ENCODE results near the gene TSC2. TPM values are rescaled to one million over a fixed set of nuclear protein-coding genes. Genes with fewer than 3 reads are reported as not detected.

The TSC2 gene
- total RNA-seq, 1 donor from 2014 or later = 194 TPM

DNA sequence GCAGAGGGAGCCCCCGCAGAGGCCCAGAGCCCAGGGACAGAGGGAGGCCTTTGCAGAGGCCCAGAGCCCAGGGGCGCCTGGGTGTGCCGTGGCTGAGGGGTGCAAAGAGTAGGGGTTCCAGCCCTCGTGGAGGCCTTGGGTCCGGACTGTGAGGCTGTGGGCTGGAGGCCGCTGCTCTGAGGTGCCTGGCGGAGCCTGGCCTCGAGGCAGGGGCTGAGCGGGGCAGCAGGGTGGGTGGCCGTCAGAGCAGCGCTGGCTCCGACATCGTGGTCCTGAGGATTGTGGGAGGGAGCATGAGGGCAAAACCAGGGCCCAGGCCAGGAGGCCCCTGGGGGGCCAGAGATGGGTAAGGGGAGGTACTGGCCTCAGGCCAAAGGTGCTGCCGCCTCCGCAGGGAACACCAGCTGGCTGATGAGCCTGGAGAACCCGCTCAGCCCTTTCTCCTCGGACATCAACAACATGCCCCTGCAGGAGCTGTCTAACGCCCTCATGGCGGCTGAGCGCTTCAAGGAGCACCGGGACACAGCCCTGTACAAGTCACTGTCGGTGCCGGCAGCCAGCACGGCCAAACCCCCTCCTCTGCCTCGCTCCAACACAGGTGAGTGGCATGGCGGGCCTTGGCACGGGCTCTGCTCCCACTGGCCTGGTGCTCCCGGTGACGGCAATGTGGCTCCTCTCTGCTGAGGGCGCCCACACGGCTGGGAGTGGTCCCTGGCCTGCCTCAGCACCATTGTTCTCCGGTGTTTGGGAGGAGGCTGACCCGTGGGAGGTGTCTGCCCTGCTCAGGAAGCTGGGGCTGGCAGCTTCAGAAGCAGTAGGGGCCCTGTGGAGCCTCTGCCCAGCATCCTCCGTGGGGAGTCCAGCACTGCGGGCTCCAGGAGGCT is 33.7 kb downstream of the TSC2 start:
- TF ChIP-seq, protein P1, sequence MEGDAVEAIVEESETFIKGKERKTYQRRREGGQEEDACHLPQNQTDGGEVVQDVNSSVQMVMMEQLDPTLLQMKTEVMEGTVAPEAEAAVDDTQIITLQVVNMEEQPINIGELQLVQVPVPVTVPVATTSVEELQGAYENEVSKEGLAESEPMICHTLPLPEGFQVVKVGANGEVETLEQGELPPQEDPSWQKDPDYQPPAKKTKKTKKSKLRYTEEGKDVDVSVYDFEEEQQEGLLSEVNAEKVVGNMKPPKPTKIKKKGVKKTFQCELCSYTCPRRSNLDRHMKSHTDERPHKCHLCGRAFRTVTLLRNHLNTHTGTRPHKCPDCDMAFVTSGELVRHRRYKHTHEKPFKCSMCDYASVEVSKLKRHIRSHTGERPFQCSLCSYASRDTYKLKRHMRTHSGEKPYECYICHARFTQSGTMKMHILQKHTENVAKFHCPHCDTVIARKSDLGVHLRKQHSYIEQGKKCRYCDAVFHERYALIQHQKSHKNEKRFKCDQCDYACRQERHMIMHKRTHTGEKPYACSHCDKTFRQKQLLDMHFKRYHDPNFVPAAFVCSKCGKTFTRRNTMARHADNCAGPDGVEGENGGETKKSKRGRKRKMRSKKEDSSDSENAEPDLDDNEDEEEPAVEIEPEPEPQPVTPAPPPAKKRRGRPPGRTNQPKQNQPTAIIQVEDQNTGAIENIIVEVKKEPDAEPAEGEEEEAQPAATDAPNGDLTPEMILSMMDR (IDR thresholded peaks at IDR 0.05) = no peak
- H3K9me3 Mint-ChIP-seq (ENCODE audit: unreplicated experiment) = no peaks in the 10 kb centered on the region
- H3K4me3 Mint-ChIP-seq (ENCODE audit: unreplicated experiment) = no peak overlapping the region

DNA sequence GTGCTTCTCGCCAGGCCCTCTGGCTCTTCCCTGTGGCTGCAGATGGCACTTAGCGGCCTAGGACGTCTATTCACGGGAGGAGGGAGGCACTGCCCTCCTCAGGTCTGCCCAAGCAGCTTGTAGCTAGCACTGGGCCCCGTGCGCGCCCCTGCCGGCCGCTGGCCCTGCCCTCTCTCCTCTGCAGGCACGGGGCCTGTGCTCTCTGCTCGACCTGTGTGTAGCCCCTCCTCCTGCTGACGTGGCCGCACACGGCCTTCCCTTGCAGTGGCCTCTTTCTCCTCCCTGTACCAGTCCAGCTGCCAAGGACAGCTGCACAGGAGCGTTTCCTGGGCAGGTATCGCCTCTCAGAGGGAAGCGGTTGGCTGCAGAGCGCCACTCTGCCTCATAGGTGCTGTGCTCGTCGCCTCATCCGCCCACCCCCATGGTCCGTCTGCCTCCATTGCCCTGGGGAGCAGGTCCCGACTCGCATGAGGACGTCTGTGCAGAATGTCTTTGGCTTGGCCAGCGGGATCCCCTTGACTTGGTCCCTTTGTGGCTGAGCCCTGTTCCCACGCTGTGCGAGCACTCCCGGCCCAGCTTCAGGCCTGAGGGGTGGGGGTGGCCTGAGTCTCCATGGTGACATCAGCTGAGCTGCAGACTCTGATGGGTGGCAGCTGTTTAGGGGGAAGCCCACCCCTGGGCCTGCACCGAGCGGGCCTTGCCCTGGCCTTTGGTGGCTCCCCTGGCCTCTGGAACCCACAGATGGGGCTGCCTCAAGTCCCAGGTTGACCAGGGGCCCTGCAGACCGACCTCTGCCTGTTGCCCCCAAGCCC is 34.6 kb downstream of the TSC2 start:
- Mint-ChIP-seq H3K27ac (ENCODE audit: unreplicated experiment) (no peak overlapping the region), H3K27me3 (ENCODE audit: unreplicated experiment) (no peaks in the 10 kb centered on the region), H3K4me1 (ENCODE audit: unreplicated experiment) (peaks cover 8% of the 10 kb centered on the region), H3K4me3 (ENCODE audit: unreplicated experiment) (no peak overlapping the region), H3K9me3 (ENCODE audit: unreplicated experiment) (no peaks in the 10 kb centered on the region), H3K36me3 (ENCODE audit: unreplicated experiment) (peaks cover 14% of the 10 kb centered on the region)
- DNase-seq (ENCODE audit: extremely low spot score, unreplicated experiment) = no peak
- TF ChIP-seq, protein P1 (IDR thresholded peaks at IDR 0.05) = no peak

More for the DNA sequence above, 33.7 kb downstream of the TSC2 start:
- peaks cover 14% of the 10 kb centered on the region for H3K36me3 Mint-ChIP-seq (ENCODE audit: unreplicated experiment)
- H3K27me3 Mint-ChIP-seq (ENCODE audit: unreplicated experiment) = no peaks in the 10 kb centered on the region
- no peak overlapping the region for H3K27ac Mint-ChIP-seq (ENCODE audit: unreplicated experiment)
- DNase-seq (ENCODE audit: extremely low spot score, unreplicated experiment) = no peak
- H3K4me1 Mint-ChIP-seq (ENCODE audit: unreplicated experiment) = peaks cover 8% of the 10 kb centered on the region

DNA sequence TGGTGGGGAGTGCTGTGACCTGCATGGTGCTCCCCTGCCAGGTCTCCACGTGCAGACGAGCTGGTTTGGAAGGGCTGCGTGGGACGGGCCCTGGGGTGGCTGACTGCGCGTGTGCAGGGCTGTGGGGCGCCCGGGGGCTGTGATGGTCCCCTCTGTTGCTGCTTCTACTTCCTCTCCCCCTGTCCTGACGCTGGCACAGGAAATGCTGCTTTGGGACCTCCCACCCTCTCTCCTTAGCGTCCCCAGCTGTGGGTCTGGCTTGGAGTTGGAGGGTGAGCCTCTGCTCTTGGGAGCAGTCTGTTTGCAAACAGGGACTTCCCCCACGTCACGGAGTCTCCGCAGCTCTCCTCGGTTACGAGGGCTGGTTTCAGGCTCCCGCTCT is 35.2 kb downstream of the TSC2 start:
- no peaks in the 10 kb centered on the region for H3K27me3 Mint-ChIP-seq (ENCODE audit: unreplicated experiment)
- H3K36me3 Mint-ChIP-seq (ENCODE audit: unreplicated experiment) = peaks cover 14% of the 10 kb centered on the region
- DNase-seq (ENCODE audit: extremely low spot score, unreplicated experiment) = no peak
- H3K4me3 Mint-ChIP-seq (ENCODE audit: unreplicated experiment) = no peak overlapping the region
- no peak overlapping the region for H3K27ac Mint-ChIP-seq (ENCODE audit: unreplicated experiment)
- TF ChIP-seq, protein P1 (IDR thresholded peaks at IDR 0.05) = no peak
- peaks cover 8% of the 10 kb centered on the region for H3K4me1 Mint-ChIP-seq (ENCODE audit: unreplicated experiment)
- no peaks in the 10 kb centered on the region for H3K9me3 Mint-ChIP-seq (ENCODE audit: unreplicated experiment)

DNA sequence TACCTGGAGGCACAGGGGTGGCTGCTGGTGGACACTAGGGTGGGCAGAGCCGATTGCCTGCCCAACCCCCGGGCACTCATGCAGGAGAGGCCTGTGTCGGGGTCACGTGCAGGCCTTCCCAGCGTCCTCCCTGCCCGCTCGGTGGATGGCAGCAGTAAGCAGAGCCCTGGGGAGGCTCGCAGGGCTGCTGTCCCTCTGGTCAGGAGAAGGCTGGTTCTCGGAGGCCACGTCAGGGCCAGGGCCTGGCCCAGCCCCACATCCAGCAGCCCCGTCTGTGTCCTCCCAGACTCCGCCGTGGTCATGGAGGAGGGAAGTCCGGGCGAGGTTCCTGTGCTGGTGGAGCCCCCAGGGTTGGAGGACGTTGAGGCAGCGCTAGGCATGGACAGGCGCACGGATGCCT is 35.6 kb downstream of the TSC2 start:
- peaks cover 14% of the 10 kb centered on the region for H3K36me3 Mint-ChIP-seq (ENCODE audit: unreplicated experiment)
- no peaks in the 10 kb centered on the region for H3K27me3 Mint-ChIP-seq (ENCODE audit: unreplicated experiment)
- no peaks in the 10 kb centered on the region for H3K9me3 Mint-ChIP-seq (ENCODE audit: unreplicated experiment)
- TF ChIP-seq, protein P1 (IDR thresholded peaks at IDR 0.05) = no peak
- DNase-seq (ENCODE audit: extremely low spot score, unreplicated experiment) = no peak
- no peak overlapping the region for H3K4me3 Mint-ChIP-seq (ENCODE audit: unreplicated experiment)
- H3K27ac Mint-ChIP-seq (ENCODE audit: unreplicated experiment) = no peak overlapping the region
- H3K4me1 Mint-ChIP-seq (ENCODE audit: unreplicated experiment) = peaks cover 8% of the 10 kb centered on the region

All from osteocyte (in vitro differentiated cells).